NCI-H2081 (cell line): Measurements from ENCODE around the gene AQP6.
A peak's percentile ranks its signal among the peaks of the same experiment; 100 is the strongest.

ENCODE experiments used
- DNase-seq, 2 experiments: peaks; one replicate each; lab custom pipeline; 2025; lab: John Stamatoyannopoulos, UW

The AQP6 gene

DNA sequence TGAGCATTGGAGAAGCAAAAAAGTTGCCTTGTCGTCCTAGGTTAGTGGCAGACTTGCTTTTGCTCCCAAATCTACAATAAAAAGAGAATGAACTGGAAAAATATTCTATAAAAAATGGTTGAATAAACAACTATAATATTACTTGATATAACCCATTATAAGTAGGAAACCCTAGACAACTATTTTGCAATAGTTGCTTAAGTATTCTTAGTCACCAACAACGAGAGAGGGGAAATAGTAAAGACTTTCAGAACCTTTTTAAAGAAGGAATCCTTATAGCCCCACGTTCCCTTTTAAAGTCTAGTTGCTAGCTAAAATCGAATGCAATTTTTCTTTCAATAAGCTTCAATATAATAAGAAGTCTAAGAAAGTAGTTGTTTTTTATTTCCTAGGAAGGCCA lies 17.5 kb downstream of the AQP6 start:
- no peak for DNase-seq

DNA sequence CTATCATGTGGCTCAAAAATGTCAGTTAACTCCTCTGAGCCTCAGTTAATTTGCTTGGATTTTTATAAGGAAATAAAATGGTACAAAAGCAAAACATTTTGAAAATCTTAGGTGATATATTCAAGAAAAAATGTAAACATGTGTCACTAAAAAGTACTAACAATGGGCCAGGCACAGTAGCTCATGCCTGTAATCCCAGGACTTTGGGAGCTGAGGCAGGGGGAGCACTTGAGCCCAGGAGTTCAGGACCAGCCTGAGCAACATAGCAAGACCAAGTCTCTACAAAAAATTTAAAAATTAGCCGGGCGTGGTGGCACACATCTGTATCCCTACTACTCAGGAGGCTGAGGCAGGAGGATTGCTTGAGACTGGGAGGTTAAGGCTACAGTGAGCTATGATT lies 25.7 kb downstream of the AQP6 start:
- no peak for DNase-seq

DNA sequence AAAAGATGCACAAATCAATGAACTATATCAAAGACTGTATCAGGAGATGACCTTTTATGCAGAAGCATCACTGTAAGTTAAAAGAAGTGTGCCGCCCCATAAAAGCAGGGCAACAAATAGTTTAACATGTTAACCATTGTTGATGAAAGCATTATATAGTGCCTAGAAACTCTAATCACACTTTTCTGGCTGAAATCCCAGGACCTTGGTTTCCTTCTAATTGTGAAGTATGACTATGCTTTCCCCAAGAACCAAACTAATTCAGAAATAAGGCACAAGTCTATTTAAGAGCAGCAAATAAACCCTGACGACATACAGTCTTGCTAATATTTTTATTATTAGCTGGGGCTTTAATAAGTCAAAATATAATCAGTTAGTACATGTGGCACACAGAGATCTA lies 30.8 kb downstream of the AQP6 start:
- no peak for DNase-seq

DNA sequence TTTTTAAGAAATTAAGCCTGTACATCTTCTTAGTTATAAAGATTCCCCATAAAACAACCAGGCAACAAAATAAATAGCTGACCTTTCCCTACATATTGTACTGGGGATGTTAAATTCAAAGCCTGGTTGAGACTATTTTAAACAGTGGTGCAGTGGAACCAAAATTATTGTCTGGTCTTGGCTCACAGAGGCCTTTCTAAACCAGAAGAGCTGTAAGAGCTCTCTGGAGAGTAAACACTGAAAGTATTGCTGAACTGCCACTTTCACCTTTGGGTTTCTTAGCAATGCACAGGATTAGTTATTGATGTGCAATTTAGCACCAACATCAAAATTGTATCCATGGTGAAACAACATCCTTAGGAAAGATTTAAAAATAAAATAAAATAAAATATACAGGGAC lies 31.9 kb downstream of the AQP6 start:
- no peak for DNase-seq

DNA sequence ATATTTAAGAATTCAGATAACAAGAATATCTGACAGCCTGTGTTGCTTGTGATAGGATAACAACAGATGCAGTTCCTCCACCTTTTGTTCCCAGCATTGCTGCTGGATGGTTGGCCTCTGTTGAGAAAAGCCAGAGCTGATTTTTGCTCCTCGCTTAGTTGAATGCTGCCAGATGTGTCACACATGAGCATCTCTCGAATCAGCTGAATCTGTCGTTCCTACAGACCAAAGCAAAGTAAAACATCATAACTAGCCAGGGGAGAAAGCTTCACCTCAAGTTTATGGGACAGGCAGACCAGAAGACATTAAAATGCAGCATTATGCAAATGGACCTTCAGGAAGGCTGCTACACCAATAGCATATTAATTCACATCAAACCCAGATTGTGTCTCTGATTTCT lies 32.4 kb downstream of the AQP6 start:
- no peak for DNase-seq

DNA sequence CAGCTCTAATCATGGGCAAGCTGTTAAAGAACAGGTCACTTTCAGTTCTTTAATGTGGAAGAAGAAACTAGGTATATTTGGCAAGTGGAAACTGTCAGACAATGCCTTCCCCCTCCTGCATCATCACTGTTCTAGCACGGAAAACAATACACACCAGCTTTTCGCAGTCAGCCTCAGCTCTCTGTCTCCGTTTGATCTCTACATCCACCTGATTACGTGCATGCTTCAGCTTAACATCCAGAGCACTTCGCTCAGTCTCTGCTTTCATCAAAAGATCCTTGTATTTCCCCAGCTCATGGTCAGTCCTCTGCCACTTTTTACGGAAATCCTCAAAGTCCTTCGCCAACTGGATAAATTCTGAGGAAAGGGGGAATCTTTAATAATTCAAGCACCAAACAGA lies 33.5 kb downstream of the AQP6 start:
- no peak for DNase-seq

DNA sequence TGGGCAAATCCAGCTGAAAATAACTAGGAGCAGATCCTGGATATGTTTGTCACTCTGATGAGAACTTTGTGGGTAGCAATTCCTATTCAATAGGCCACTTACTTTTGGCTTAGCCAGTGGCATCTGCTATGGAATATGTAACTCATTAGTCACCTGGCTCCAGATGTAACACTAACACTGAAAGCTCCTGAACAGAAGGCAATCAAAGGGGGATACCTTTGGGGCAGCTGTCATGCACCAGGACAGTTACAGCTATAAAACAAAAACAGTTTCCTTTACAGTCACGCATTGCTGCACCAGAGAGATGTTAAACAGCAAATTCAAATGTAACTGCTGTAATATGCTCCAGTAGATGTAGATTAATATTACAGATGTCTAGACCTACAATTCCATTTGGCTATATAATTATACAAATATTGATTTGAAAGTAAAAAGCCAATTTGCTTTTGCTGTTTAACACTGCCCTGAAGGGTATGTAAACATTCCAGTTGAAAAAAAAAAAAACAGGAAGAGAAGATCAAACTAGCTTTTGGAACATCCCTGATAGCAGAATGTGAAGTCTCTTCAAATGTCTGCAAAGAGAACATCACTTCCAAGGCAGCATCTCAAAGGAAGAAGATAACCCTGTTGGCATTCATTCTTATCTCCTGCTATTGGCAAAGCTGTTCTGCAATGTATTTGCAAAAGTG lies 34.2 kb downstream of the AQP6 start:
- peak in 1 of 2 experiments; percentile 28 for DNase-seq

DNA sequence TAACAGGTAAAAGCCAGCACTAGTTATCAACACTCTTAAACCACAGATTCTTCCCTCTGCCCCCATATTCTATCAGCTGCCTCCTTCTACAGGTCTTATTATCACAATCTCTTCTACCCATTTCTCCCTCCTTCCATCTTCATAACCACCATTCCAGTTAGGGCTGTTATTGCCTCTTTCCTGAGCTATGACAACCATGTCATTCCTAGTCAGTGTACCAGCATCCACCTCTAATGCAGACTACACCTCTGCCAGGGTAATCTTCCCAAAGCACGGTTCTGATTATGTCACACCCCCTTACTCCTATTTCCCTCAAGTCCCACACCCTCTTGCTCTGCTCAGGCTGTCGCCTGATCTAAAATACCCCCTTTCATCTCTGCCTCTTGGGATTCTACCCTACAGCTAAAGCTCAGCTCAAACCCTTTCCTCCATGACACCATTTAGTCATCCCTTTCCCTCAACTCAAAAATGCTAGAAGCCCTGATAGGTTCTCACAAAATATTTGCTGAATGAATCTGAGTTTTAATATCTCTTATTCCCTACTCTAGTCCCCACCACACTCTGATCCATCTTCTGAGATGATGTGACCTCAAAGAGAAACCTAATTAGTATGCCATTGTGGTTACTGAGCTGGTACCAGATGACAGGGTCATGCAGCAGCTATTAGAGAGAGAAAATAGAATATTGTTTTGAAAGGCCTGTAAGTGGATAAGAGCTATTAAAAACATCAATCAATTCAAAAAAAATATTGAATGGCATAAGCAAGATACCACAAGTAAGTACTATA lies 40.8 kb downstream of the AQP6 start:
- DNase-seq, result no peak

DNA sequence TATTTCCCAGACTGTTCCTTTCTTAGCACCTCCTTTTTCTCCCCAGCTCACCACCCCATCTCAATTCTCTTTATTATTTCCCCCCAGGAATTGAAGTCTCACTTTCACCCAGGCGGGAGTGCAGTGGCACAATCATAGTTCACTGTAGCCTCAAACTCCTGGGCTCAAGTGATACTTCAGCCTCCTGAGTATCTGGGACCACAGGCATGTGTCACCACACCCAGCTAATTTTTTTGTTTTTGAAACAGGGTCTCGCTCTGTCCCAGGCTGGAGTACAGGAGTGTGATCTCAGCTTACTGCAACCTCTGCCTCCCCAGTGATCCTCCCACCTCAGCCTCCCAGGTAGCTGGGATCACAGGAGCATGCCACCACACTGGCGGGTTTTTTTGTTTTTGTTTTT lies 41.6 kb downstream of the AQP6 start:
- no peak for DNase-seq

DNA sequence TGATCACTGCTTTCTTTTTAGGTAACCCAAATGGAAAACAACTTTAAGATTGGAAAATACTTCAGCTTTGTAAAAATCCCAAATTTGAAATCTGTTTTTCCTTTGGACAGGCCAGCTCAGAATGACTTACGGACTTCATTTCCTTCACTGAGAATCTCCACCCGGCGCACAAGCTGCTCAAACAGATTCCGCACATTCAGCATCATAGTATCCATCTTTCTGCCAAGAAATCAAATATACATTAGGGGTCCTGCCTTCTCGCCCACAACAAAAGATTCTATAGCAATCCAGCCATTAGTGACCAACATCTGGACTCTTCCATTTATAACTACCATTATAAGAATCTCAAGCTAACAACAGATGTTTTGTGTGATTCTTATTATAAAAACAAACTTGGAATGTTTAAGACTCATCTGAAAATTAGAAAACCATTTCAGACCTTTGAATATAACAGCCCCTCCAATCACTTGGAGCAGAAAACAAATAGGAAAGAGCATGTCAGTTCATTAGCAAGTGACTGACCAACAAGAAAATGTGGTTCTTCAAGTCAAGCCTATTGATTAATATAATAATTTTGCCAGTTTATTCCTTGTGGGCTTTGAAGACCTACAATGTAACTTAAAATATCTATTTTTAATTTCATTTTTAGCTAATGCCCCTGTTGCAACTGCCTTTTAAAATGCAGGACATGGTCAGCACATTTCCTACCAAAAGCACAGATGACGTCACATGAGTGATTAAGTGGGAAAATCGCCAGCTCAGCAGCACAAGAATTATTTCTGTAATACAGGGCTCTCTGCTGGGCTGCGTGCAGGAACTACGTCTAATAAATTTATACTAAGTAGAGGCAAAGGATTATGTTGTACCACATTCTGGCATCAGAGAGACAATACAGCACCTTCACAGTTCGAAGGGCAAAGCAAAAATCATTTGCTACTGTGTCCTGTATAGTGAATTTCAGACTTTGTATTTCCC lies 44.0 kb downstream of the AQP6 start:
- no peak for DNase-seq

DNA sequence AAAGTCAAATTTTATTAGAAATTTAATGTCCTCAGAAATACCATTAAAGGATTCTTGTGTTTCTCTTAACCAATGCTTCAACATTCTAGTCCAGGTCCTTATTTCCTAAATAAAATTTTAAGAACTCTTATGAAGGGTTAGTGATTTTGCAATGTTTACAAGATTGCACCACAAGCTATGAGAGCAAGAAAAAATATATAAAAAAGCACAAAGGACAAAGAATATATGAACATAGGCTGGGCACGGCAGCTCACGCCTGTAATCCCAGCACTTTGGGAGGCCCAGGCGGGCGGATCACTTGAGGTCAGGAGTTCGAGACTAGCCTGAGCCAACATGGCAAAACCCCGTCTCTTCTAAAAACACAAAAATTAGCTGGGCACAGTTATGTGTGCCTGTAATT lies 44.9 kb downstream of the AQP6 start:
- DNase-seq, result no peak

DNA sequence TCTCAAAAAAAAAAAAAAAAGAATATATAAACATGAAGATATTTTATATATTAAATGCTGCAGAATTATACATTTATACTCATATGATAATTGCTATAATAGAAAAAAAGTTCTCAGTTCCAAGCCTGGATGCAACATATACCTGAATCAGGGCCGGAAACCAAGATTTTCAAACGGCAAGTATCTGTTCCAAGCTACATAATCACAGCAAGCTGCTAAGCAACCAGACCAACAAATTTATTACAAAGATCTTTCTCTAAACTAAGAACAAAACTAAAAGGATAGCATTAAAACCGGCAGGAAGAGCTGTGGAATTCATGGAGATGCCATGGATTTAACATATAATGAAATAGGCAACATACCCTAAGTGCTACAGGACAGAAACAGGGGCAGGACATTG lies 45.4 kb downstream of the AQP6 start:
- no peak for DNase-seq

DNA sequence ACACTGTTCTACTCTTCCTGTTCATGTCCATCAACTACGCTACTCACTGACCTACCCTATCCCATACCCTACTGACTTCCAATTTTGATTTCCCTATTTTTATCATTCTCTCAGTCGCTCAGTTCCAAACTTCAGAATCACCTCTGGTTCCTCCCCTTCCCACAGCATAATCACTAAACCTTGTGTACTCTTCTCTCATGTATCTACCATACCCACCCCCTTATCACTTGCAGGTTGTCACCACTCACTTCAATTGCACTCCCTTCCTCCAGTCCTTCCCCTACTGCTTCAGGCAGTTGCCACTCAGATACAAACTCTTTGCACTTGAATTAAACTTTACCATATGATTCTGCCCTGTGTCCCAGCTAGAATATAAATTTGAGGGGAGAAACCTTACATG lies 46.2 kb downstream of the AQP6 start:
- no peak for DNase-seq

DNA sequence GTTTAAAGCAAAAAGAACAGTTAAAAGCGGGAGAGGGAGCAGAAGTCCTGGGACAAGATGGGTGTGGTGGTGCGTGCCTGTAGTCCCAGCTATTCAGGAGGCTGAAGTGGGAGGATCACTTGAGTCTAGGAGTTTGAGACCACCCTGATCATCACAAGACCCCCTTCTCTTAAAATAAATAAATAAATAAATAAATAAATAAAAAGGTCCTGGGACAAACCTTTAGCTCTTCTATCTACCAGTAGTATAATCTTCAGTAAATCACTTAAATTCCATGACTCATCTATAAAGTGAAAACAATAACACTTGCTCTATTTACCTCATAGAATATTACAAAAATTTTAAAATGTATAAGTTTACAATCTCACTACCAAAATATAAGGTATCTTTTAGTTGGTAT lies 46.8 kb downstream of the AQP6 start:
- DNase-seq, result no peak

DNA sequence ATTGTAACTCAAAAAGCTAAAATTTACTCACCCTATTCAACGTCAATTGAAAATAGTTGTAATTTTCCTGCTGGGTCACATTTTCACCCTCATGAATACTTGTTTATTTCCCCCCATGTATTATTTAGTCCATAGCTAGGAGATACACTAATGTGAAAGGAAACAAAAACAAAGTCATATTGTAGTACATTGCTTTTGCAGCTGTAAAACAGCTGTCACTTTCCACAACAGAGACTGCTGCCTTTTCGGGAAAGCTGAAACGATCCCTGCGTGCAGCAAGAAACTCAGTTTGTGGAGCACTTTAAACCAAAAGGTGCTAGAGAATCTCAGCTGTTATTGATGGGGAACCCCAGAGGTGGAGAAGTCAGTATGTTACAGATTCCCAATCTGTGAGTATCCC lies 48.3 kb downstream of the AQP6 start:
- DNase-seq, result no peak

DNA sequence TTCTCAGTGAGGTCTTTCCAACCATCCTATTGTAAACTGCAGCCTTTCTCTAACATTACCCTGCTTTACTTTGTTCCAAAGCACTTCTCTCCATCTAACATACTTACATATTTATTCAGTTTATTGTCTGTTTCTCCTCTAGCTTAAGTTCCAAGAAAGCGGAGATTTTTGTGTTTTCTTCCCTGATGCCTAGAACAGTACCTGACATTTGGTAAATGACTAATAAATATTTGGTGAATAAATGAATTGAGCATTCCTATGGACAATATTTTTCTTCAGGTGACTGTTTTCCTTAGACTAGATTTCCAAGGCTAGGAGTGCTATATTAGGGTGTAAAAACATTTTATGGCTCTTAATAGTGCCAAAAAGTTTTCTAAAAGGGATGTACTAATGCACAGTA lies 50.2 kb downstream of the AQP6 start:
- DNase-seq, result no peak

DNA sequence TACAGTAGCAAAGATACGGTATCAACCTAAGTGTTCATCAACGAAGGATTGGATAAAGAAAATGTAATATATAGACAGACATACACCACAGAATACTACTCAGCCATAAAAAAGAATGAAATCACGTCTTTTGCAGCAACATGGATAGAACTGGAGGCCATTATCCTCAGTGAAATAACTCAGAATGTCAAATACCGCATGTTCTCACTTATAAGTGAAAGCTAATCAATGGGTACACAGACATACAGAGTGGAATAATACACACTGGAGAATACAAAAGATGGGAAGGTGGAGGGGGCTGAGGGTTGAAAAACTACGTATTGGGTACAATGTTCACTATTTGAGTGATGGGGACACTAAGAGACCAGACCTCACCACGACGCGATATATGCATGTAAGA lies 51.5 kb downstream of the AQP6 start:
- DNase-seq, result no peak

DNA sequence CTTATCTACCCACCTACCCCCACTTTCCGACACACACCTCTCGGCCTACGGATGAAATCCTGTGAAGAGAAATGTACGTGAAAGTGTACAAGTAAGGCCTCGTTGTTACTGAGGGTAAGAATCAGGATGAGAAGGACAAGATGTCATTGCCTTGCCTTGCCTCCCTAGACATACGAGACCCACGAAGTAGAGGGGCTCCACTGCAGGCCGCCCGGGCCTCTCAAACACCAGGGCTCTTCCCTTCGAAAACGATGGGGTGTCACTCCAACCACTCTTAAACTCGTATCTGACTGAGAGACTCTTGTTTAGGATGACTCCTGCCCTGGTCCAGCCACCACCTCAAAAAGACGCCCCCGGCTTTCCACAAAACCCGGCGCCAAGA lies 52.0 kb downstream of the AQP6 start:
- DNase-seq, result peak in 1 of 2 experiments; percentile 24

DNA sequence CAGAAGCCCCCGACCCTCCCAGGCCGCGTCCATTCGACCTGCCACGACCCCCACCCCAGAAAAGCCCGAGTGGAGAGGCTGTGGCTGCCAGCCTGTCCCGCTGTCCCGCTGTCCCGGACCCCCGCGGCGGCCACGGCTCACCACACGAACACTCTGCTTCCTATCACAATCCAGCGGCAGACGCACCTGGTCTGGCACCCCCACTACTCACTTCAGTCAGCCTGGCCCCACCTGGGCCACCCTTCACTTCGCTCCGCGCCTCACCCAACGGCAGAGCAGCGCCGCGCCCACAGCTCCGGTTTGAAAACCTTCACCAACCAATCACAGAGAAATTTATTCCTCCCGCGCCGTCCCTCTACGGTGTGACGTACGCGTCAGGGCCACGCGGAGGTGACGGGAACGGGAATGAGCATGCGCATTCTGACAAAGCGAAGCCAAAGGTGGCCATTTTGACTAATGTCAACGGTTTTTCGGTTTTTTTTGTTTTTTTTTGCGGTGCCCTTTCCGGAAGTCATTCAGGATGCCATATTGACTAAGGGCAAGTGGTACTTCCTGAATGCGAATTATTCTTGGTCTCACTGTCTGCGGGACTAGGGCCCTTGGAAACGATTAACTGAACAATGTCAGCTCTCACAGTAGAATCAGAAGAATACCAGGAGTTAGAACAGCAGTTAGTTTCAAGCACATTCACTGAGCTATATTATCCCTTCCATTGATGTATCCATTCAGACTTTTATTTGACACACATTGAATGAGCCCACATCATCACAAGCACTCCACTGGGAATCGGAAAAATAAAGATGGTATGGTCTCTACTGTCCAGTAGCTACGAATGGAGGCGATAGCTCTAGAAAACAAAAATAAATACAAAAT lies 52.7 kb downstream of the AQP6 start, which contains the start of gene RACGAP1:
RACGAP1 (minus strand) TSS at position 308 of the 873 bp plus-strand sequence. CDS start 8,779 bp downstream, outside the sequence.
- DNase-seq, result peak; percentile 99

DNA sequence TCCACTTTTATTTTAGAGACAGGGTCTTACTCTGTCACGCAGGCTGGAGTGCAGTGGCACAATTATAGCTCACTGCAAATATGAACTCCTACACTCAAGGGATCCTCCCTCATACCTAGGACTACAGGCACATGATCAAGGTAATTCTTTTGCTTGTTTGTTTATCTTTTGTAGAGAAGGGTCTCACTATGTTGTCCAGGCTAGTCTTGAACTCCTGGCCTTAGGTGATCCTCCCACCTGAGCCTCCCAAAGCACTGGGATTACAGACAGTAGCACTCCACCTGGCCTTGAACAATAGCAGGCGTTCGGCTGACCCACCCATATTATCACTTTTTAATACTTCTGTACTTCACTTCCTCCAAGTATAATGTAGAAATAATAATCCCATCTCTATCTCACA lies 53.9 kb downstream of the AQP6 start:
- no peak for DNase-seq
